Measurements from ENCODE around the gene C10orf95.

- TF ChIP-seq POLR2A (IDR thresholded peaks at IDR 0.05; ENCODE audit: insufficient read depth in 1 of 2, low read depth in 2 of 2, low read length in 2 of 2), result no peak
- TF ChIP-seq ZSCAN31 (CRISPR knock-in tag; IDR thresholded peaks at IDR 0.05; ENCODE audit: low read depth), result no peak
- no peak for TF ChIP-seq ZNF589 (CRISPR knock-in tag; conservative IDR thresholded peaks at IDR 0.05)
- no peak for TF ChIP-seq PHF21A (CRISPR knock-in tag; IDR thresholded peaks at IDR 0.05)
- no peak for TF ChIP-seq CHD2 (IDR thresholded peaks at IDR 0.05; ENCODE audit: low read depth, low read length)
- TF ChIP-seq ZNF646 (CRISPR knock-in tag; IDR thresholded peaks at IDR 0.05), result no peak
- no peak for TF ChIP-seq CTCF (CRISPR knock-in tag; IDR thresholded peaks at IDR 0.05)
- no peak for TF ChIP-seq ZNF335 (CRISPR knock-in tag; IDR thresholded peaks at IDR 0.05)
- TF ChIP-seq ZKSCAN5 (CRISPR knock-in tag; IDR thresholded peaks at IDR 0.05), result no peak
- no peak for TF ChIP-seq GTF2F1 (IDR thresholded peaks at IDR 0.05; ENCODE audit: low read length)
- no peak for TF ChIP-seq FOXA3 (CRISPR knock-in tag; IDR thresholded peaks at IDR 0.05)
- TF ChIP-seq FOSL1 (CRISPR knock-in tag; IDR thresholded peaks at IDR 0.05; ENCODE audit: borderline replicate concordance), result no peak
- no peak for TF ChIP-seq DMAP1 (CRISPR knock-in tag; IDR thresholded peaks at IDR 0.05)
Observed at GRCh38 chr10:102407425-102408130, 43.8 kb downstream of the C10orf95 start.
